Measurements from ENCODE around the gene VSIG8. TPM values are rescaled to one million over a fixed set of nuclear protein-coding genes. Genes with fewer than 3 reads are reported as not detected.
"Not testable (repeated sequence)": the region's sequence is repeated elsewhere in the genome, so short reads cannot be mapped to it uniquely, and the experiment has no call there.

Gene VSIG8
- total and polyA plus RNA-seq, 12 donors: 0.44 TPM; not detected in 11

DNA sequence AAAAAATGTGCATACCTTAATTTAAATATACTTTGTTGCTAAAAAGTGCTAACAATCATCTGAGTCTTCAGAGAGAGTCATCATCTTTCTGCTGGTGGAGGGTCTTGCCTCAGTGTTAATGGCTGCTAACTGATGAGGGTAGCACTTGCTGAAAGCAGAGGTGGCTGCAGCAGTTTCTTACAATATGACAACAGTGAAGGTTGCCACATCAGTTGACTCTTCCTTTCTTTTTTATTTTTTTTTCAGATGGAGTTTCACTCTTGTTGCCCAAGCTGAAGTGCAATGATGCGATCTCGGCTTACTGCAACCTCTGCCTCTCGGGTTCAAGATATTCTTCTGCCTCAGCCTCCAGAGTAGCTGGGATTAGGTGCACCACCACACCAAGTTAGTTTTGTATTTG is 40.1 kb upstream of the VSIG8 start:
- WGBS, 2 donors: 98 to 99% methylated on average over 3 of the region's 3 CpGs
- Histone ChIP-seq H3K9me3 (peaks cover 0 to 14% (median 0%) of the 10 kb centered on the region in 11 donors), H3K27me3 (peaks cover 0 to 4% (median 0%) of the 10 kb centered on the region in 7 donors), H3K4me1 (peaks cover 0 to 26% (median 13%) of the 10 kb centered on the region in 9 donors), H3K4me3 (no peak overlapping the region), H3K27ac (no peak overlapping the region), H3K36me3 (no peaks in the 10 kb centered on the region)
- TF ChIP-seq, protein P1, sequence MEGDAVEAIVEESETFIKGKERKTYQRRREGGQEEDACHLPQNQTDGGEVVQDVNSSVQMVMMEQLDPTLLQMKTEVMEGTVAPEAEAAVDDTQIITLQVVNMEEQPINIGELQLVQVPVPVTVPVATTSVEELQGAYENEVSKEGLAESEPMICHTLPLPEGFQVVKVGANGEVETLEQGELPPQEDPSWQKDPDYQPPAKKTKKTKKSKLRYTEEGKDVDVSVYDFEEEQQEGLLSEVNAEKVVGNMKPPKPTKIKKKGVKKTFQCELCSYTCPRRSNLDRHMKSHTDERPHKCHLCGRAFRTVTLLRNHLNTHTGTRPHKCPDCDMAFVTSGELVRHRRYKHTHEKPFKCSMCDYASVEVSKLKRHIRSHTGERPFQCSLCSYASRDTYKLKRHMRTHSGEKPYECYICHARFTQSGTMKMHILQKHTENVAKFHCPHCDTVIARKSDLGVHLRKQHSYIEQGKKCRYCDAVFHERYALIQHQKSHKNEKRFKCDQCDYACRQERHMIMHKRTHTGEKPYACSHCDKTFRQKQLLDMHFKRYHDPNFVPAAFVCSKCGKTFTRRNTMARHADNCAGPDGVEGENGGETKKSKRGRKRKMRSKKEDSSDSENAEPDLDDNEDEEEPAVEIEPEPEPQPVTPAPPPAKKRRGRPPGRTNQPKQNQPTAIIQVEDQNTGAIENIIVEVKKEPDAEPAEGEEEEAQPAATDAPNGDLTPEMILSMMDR (IDR thresholded peaks at IDR 0.05): no peak
- ATAC-seq (no peak), DNase-seq (no peak)
- intact Hi-C loops (cut with DNase I): no loop called here

DNA sequence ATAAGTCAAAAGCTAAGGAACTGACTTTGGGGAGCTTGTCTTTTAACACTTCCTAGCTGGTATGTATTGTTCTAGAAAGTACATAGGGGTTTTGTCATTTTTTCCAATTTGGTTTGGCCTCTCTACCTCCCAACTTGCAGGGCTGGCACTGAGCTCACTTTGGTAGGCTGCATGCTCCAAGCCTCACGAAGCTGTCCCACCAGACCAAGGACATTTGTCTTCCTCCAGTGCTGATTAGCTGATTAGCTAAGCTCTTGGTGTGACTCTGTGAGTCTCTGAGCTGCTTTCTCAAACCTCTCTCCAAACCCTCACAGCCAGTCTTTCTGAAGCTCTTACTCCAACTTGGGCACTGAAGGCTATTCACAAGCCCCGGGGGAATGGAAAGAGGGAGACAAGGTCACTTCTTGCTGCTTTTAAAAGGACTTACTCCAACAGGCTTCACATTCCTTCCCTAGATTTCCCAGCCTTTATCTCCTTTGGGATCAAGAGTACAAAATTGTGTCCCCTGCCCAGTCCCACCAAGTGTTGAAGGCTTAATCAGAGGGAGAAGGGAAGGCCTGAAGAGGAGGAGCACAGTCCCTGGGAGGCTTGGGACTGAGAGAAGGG is 38.4 kb upstream of the VSIG8 start:
- ATAC-seq (no peak), DNase-seq (no peak)
- H3K4me1 ChIP-seq: peaks cover 0 to 43% (median 23%) of the 10 kb centered on the region in 9 donors
- intact Hi-C loops (cut with DNase I): no loop called here
- WGBS, 2 donors: 76 to 78% methylated on average over 2 of the region's 2 CpGs
- no peaks in the 10 kb centered on the region for H3K36me3 ChIP-seq
- H3K27me3 ChIP-seq: peaks cover 0 to 4% (median 0%) of the 10 kb centered on the region in 7 donors
- no peak overlapping the region for H3K4me3 ChIP-seq
- H3K9me3 ChIP-seq: peaks cover 0 to 14% (median 0%) of the 10 kb centered on the region in 11 donors
- TF ChIP-seq, protein P1 (IDR thresholded peaks at IDR 0.05): no peak
- H3K27ac ChIP-seq: peak overlapping the region in 2 of 10 donors; percentile 29 to 44

DNA sequence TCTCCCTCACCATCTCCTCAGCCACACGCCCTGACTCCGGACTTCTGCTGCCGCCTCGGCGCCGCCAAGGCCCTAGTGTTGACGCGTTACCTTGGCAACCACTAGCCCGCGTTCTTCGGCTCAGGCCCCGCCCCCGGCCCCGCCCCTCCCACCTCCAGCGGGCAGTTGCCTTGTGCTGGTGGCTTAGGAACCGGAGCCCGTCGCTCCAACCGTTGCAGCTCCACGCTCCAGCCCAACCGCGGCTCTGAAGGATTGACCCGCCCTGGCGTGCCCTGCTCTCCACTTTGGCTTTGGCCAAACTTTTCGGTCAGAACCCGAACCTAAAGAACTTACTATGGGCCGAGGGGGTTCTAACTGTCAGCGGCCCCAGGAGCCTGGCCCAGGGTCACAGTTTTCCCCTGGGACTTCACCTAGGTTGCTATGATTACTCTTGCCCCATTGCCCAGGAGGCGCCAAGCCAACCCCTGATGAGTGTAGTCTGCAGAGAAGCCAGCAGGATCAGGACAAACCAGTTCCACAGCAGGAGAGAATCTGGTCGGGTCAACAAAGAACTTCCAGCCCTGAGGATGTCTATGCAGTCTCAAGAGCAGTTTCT is 37.7 kb upstream of the VSIG8 start, which contains the start of gene CFAP45:
Gene CFAP45, minus strand, starts transcription at position 80 of the 595 bp plus-strand sequence. Its CDS starts 67 bp downstream, at position 13.
- DNase-seq: peak; percentile 83 to 84
- peak within 1 kb of the TSS in 1 of 10 donors; percentile 10 for H3K4me3 ChIP-seq
- peak within 1 kb of the TSS in 6 of 10 donors; percentile 2 to 44 (median 32) for H3K27ac ChIP-seq
- TF ChIP-seq, protein P1 (IDR thresholded peaks at IDR 0.05): no peak
- H3K36me3 ChIP-seq: no peaks in the 10 kb centered on the region
- H3K4me1 ChIP-seq: peaks cover 0 to 49% (median 29%) of the 10 kb centered on the region in 9 donors
- peak; percentile 77 to 94 (median 91) for ATAC-seq
- WGBS, 2 donors: 16 to 17% methylated on average over 30 of the region's 30 CpGs
- H3K9me3 ChIP-seq: peaks cover 0 to 14% (median 0%) of the 10 kb centered on the region in 11 donors
- intact Hi-C loops (cut with DNase I): no loop called here
- peaks cover 0 to 4% (median 0%) of the 10 kb centered on the region in 7 donors for H3K27me3 ChIP-seq

DNA sequence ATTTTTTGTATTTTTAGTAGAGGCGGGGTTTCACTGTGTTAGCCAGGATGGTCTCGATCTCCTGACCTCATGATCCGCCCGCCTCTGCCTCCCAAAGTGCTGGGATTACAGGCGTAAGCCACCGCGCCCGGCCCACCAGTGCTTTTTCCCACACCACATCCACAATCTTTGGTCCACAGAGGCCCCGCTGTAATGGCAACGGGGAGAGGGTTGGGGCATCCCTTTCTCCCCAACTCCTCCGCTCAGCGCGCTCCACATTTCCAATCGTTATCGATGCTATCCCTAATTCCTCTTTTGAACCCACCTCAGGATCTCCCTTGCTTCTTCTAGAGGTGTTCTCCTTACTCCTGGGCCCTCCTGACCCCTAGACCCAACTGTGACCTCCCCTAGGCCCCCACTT is 37.2 kb upstream of the VSIG8 start:
- peak overlapping the region in 4 of 10 donors; percentile 2 to 43 (median 32) for H3K27ac ChIP-seq
- intact Hi-C loops (cut with DNase I): loop anchor here in 3 of 10 donors (10.0 kb wide), 2 partner anchors 685 to 735 kb away; no protein-coding TSS in a partner anchor

More for the DNA sequence above, 37.2 kb upstream of the VSIG8 start:
- not testable (repeated sequence) for H3K36me3 ChIP-seq, H3K27me3 ChIP-seq, ATAC-seq, DNase-seq
- H3K4me1 ChIP-seq: peaks cover 0 to 49% (median 29%) of the 10 kb centered on the region in 9 donors
- peak overlapping the region in 1 of 10 donors; percentile 10 for H3K4me3 ChIP-seq
- peaks cover 0 to 14% (median 0%) of the 10 kb centered on the region in 11 donors for H3K9me3 ChIP-seq
- WGBS, 2 donors: 85% methylated on average over 11 to 12 of the region's 15 CpGs
